ENCODE measurements around the gene TDRD10. TPM values are rescaled to one million over a fixed set of nuclear protein-coding genes. Genes with fewer than 3 reads are reported as not detected.
A peak's percentile ranks its signal among the peaks of the same experiment; 100 is the strongest.

The TDRD10 gene
- total and polyA plus RNA-seq, 2 experiments from 2014 or later, result 0.29 TPM; not detected in 1

DNA sequence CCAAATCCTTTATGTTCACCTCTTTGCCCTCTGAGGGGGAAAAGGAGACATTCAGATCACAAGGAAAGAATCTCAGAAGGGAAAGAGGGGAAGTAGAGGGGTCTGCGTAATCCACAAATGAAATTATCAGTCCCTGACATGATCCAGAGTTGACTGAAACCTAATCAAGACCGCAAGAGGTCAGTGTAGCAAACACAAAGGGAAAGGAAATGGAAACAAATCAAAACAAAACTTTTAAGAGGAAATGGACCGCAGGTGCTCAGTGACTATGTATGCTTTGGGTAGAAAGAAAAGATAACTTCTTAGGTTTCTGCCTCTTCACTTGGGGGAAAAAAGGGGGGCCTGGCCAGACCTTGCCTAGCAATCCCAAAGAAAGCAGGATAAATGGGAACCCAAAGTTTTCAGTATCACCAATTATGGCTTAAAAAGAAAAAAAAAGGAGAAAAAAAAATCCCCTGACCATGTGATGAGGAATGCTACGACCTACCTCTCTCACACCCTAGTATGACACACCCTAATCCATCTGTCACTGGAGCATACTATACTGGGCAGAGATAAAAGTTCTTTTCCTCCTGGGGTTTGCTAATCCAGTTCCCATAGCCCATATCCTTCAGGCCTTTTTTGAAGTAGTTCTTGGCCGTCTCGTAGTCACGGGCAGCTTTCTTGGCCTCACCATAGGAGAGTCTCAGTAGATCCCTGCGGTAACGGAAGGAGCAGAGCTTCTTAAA is 82.4 kb downstream of the TDRD10 start:
- DNase-seq (ENCODE audit: low spot score) (no peak), ATAC-seq (no peak)
- peaks cover 23% of the 10 kb centered on the region for H4K20me1 ChIP-seq (replicated peaks; ENCODE audit: insufficient read depth)
- TF ChIP-seq, protein P1, sequence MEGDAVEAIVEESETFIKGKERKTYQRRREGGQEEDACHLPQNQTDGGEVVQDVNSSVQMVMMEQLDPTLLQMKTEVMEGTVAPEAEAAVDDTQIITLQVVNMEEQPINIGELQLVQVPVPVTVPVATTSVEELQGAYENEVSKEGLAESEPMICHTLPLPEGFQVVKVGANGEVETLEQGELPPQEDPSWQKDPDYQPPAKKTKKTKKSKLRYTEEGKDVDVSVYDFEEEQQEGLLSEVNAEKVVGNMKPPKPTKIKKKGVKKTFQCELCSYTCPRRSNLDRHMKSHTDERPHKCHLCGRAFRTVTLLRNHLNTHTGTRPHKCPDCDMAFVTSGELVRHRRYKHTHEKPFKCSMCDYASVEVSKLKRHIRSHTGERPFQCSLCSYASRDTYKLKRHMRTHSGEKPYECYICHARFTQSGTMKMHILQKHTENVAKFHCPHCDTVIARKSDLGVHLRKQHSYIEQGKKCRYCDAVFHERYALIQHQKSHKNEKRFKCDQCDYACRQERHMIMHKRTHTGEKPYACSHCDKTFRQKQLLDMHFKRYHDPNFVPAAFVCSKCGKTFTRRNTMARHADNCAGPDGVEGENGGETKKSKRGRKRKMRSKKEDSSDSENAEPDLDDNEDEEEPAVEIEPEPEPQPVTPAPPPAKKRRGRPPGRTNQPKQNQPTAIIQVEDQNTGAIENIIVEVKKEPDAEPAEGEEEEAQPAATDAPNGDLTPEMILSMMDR (conservative IDR thresholded peaks at IDR 0.05; ENCODE audit: low read depth in 2 of 2), result 0 out of 4 replicates have a peak, but pooled peaks of 1 of the 2 experiments have one; percentile 6
- TF ChIP-seq, protein P2, sequence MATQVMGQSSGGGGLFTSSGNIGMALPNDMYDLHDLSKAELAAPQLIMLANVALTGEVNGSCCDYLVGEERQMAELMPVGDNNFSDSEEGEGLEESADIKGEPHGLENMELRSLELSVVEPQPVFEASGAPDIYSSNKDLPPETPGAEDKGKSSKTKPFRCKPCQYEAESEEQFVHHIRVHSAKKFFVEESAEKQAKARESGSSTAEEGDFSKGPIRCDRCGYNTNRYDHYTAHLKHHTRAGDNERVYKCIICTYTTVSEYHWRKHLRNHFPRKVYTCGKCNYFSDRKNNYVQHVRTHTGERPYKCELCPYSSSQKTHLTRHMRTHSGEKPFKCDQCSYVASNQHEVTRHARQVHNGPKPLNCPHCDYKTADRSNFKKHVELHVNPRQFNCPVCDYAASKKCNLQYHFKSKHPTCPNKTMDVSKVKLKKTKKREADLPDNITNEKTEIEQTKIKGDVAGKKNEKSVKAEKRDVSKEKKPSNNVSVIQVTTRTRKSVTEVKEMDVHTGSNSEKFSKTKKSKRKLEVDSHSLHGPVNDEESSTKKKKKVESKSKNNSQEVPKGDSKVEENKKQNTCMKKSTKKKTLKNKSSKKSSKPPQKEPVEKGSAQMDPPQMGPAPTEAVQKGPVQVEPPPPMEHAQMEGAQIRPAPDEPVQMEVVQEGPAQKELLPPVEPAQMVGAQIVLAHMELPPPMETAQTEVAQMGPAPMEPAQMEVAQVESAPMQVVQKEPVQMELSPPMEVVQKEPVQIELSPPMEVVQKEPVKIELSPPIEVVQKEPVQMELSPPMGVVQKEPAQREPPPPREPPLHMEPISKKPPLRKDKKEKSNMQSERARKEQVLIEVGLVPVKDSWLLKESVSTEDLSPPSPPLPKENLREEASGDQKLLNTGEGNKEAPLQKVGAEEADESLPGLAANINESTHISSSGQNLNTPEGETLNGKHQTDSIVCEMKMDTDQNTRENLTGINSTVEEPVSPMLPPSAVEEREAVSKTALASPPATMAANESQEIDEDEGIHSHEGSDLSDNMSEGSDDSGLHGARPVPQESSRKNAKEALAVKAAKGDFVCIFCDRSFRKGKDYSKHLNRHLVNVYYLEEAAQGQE (IDR thresholded peaks at IDR 0.05; ENCODE audit: unreplicated experiment), result no peak
- Mint-ChIP-seq H3K4me1 (no peaks in the 10 kb centered on the region; the same call in 2 of the 3 replicates), H3K9me3 (no peaks in the 10 kb centered on the region), H3K27me3 (ENCODE audit: insufficient read depth, low read depth, poor library complexity) (no peaks in the 10 kb centered on the region), H3K4me3 (no peak overlapping the region), H3K27ac (no peak overlapping the region), H3K36me3 (ENCODE audit: low read depth) (peaks cover 99% of the 10 kb centered on the region)
- 0 out of 2 replicates have a peak, but pooled peaks cover 3% of the 10 kb centered on the region for H3F3A ChIP-seq (replicated peaks; ENCODE audit: low read depth)
- H3K4me1 ChIP-seq (ENCODE audit: insufficient read depth), result no peaks in the 10 kb centered on the region
- H3K79me2 ChIP-seq (replicated peaks; ENCODE audit: insufficient read depth), result no peaks in the 10 kb centered on the region
- H3K4me2 ChIP-seq, result no peak overlapping the region
- H3K36me3 ChIP-seq (ENCODE audit: insufficient read depth), result peaks cover 68% of the 10 kb centered on the region
- H3K27me3 ChIP-seq (ENCODE audit: insufficient read depth), result no peaks in the 10 kb centered on the region
- no peak overlapping the region for H3K27ac ChIP-seq (ENCODE audit: low read depth)
- H3K9me2 ChIP-seq (ENCODE audit: insufficient read depth), result no peaks in the 10 kb centered on the region
- H2AFZ ChIP-seq, result no peak overlapping the region
- no peak overlapping the region for H3K4me3 ChIP-seq

DNA sequence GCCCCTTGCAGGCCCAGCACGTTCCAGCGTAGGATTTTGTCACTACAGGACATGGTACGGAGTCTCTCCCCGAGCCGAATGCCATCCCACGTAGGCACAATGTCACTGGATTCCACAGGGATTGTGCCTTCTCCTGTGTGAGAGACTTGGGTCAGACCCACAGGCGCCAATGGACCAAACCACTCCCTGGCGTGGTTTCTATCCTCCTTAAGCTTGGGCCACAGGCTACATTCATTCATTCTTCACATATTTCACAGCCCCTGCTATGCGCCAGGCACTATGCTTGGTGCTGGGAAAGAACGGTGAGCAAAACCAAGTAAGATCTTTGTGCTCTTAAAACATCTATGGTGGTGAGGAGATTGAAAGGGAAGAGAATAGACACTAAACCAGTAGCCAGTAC is 84.2 kb downstream of the TDRD10 start:
- H3K27me3 Mint-ChIP-seq (ENCODE audit: insufficient read depth, low read depth, poor library complexity), result no peaks in the 10 kb centered on the region
- Histone ChIP-seq H2AFZ (no peak overlapping the region), H3K27ac (ENCODE audit: low read depth) (no peak overlapping the region), H3K4me3 (no peak overlapping the region), H3K79me2 (replicated peaks; ENCODE audit: insufficient read depth) (no peaks in the 10 kb centered on the region), H4K20me1 (replicated peaks; ENCODE audit: insufficient read depth) (peaks cover 24% of the 10 kb centered on the region), H3K9me2 (ENCODE audit: insufficient read depth) (no peaks in the 10 kb centered on the region), H3K27me3 (ENCODE audit: insufficient read depth) (no peaks in the 10 kb centered on the region), H3K4me2 (no peak overlapping the region), H3F3A (replicated peaks; ENCODE audit: low read depth) (0 out of 2 replicates have a peak, but pooled peaks cover 3% of the 10 kb centered on the region), H3K36me3 (ENCODE audit: insufficient read depth) (peaks cover 86% of the 10 kb centered on the region), H3K4me1 (ENCODE audit: insufficient read depth) (no peaks in the 10 kb centered on the region)
- H3K27ac Mint-ChIP-seq, result no peak overlapping the region
- no peak for ATAC-seq
- no peak overlapping the region for H3K4me3 Mint-ChIP-seq
- no peaks in the 10 kb centered on the region for H3K4me1 Mint-ChIP-seq
- H3K36me3 Mint-ChIP-seq (ENCODE audit: low read depth), result peaks cover 97% of the 10 kb centered on the region
- TF ChIP-seq ZNF331 (CRISPR knock-in tag; IDR thresholded peaks at IDR 0.05; ENCODE audit: low read depth), result no peak
- TF ChIP-seq STAT1 (IDR thresholded peaks at IDR 0.05; ENCODE audit: unreplicated experiment), result no peak
- TF ChIP-seq EZH2 (IDR thresholded peaks at IDR 0.05; ENCODE audit: low read depth, unreplicated experiment), result no peak
- TF ChIP-seq, protein P1 (conservative IDR thresholded peaks at IDR 0.05; ENCODE audit: low read depth in 2 of 2), result peak in 1 of 2 experiments; percentile 11; a peak in 1 of 4 replicates
- H3K9me3 Mint-ChIP-seq, result no peaks in the 10 kb centered on the region
- no peak for DNase-seq (ENCODE audit: low spot score)

All from GM23338 (cell line).